GM10248 (cell line): ENCODE data around the gene SLIT3.
"Not testable (repeated sequence)": the region's sequence is repeated elsewhere in the genome, so short reads cannot be mapped to it uniquely, and the experiment has no call there.

Experiments
- CTCF ChIA-PET: fragments of 300-600 bp; sonication (Branson Sonifier 250); formaldehyde crosslinking; extraction: SDS; loops from one replicate; lab custom pipeline; 2021; ENCODE audit warnings: antibody characterized with exemption; lab: Yijun Ruan, JAX
- POLR2A ChIA-PET: fragments of 350-650 bp; sonication (Branson Sonifier 250); formaldehyde crosslinking; extraction: SDS; loops from one replicate; lab custom pipeline; 2020; ENCODE audit warnings: antibody characterized with exemption; lab: Yijun Ruan, JAX
- DNase-seq: peaks from one replicate; pipeline ENCODE4 v3.0.0; 2012; ENCODE audit errors: extremely low spot score
- CTCF ChIP-seq: IDR thresholded peaks from 2 replicates; pipeline ENCODE4 v1.5.1; 2012; ENCODE audit warnings: mild to moderate bottlenecking, low read depth; ENCODE audit errors: extremely low read depth, missing control alignments, control extremely low read depth

SLIT3 gene

GRCh38 chr5:168750926-168751325, 550.0 kb downstream of the SLIT3 start:
- no peak for TF ChIP-seq CTCF
- no peak for DNase-seq
- ChIA-PET CTCF (no interaction called here), POLR2A (no interaction called here)

GRCh38 chr5:168749391-168750100, 551.4 kb downstream of the SLIT3 start:
- TF ChIP-seq CTCF = no peak
- ChIA-PET POLR2A (no interaction called here), CTCF (no interaction called here)
- DNase-seq = no peak

GRCh38 chr5:168747987-168748777, 552.8 kb downstream of the SLIT3 start:
- POLR2A ChIA-PET = no interaction called here
- DNase-seq = peak; percentile 75
- peak; percentile 66 for TF ChIP-seq CTCF
- CTCF ChIA-PET = interaction anchor here (0.5 to 2.0 kb wide), 11 partner anchors 9 to 105 kb away, joined by 3 to 7 read pairs (median 3); no protein-coding TSS in a partner anchor

- DNase-seq = no peak
- ChIA-PET CTCF (interaction anchor here (0.8 to 2.0 kb wide), 6 partner anchors 10 to 66 kb away, joined by 3 to 7 read pairs (median 4); no protein-coding TSS in a partner anchor), POLR2A (no interaction called here)
- TF ChIP-seq CTCF = no peak
Observed at GRCh38 chr5:168746893-168747640, 553.9 kb downstream of the SLIT3 start.

- POLR2A ChIA-PET, DNase-seq: not testable (repeated sequence)
- CTCF ChIA-PET = interaction anchor here (2.0 kb wide), 1 partner anchor 19 kb away, joined by 7 read pairs; no protein-coding TSS in a partner anchor
Observed at GRCh38 chr5:168746126-168746892, 554.6 kb downstream of the SLIT3 start.

- POLR2A ChIA-PET = no interaction called here
- CTCF ChIA-PET = no interaction called here
- DNase-seq = no peak
- no peak for TF ChIP-seq CTCF
Observed at GRCh38 chr5:168743617-168744016, 557.3 kb downstream of the SLIT3 start.

GRCh38 chr5:168742311-168742710, 558.6 kb downstream of the SLIT3 start:
- DNase-seq, POLR2A ChIA-PET, CTCF ChIA-PET: not testable (repeated sequence)
